GM10266 (cell line): ENCODE results near the gene MYH8.

ENCODE experiments used
- DNase-seq: peaks from one replicate; pipeline ENCODE4 v3.0.0; 2012; ENCODE audit errors: extremely low spot score
- CTCF ChIP-seq: IDR thresholded peaks from 2 replicates; pipeline ENCODE4 v1.5.1; 2012; ENCODE audit warnings: mild to moderate bottlenecking, low read depth; ENCODE audit not compliant: control insufficient read depth, insufficient read depth; ENCODE audit errors: missing control alignments

Gene MYH8

GRCh38 chr17:10385871-10386270, 35.9 kb downstream of the MYH8 start:
- no peak for DNase-seq
- TF ChIP-seq CTCF = no peak

- TF ChIP-seq CTCF = no peak
- DNase-seq = no peak
Measured at GRCh38 chr17:10384175-10384574, 37.6 kb downstream of the MYH8 start.

GRCh38 chr17:10380631-10381408, 40.9 kb downstream of the MYH8 start:
- no peak for DNase-seq
- TF ChIP-seq CTCF = no peak

GRCh38 chr17:10372906-10373305, 48.8 kb downstream of the MYH8 start, which contains the start of gene MYH13:
TSS of gene MYH13 (minus strand) at chr17:10373006. CDS start at chr17:10364530, 8,476 bp downstream.
- no peak for DNase-seq
- TF ChIP-seq CTCF = no peak

- DNase-seq = no peak
- TF ChIP-seq CTCF = no peak
Measured at GRCh38 chr17:10370016-10370608, 51.6 kb downstream of the MYH8 start.

- DNase-seq = no peak
- TF ChIP-seq CTCF = no peak
Measured at GRCh38 chr17:10369239-10369638, 52.5 kb downstream of the MYH8 start.

- DNase-seq = no peak
- no peak for TF ChIP-seq CTCF
Measured at GRCh38 chr17:10368561-10368960, 53.2 kb downstream of the MYH8 start.
